ENCODE measurements around the gene PSPH. TPM values are rescaled to one million over a fixed set of nuclear protein-coding genes. Genes with fewer than 3 reads are reported as not detected.

PSPH gene
- total RNA-seq, 1 donor, result 49.9 TPM

- no peak for DNase-seq (ENCODE audit: insufficient read length, low spot score, missing footprints)
- H3K4me3 ChIP-seq (ENCODE audit: insufficient read depth, low read length), result no peak overlapping the region
Observed at GRCh38 chr7:56007167-56007652, 44.0 kb downstream of the PSPH start.

GRCh38 chr7:56003749-56004148, 47.5 kb downstream of the PSPH start:
- Histone ChIP-seq H3K9me3 (ENCODE audit: low read depth, low read length) (no peaks in the 10 kb centered on the region), H3K36me3 (ENCODE audit: insufficient read depth, low read length) (no peaks in the 10 kb centered on the region)
- no peak for TF ChIP-seq CTCF (IDR thresholded peaks at IDR 0.05; ENCODE audit: extremely low read depth, low read depth, low read length)

More at GRCh38 chr7:56007167-56007652, 44.0 kb downstream of the PSPH start:
- H4K20me1 ChIP-seq (ENCODE audit: insufficient read depth, low read length), result no peaks in the 10 kb centered on the region
- H2AFZ ChIP-seq (ENCODE audit: low read length), result no peak overlapping the region
- H3K27me3 ChIP-seq (ENCODE audit: insufficient read depth, low read length), result no peaks in the 10 kb centered on the region
- TF ChIP-seq CTCF (IDR thresholded peaks at IDR 0.05; ENCODE audit: extremely low read depth, low read depth, low read length), result no peak
- no peak overlapping the region for H3K4me2 ChIP-seq (ENCODE audit: insufficient read depth, low read length)
- H3K79me2 ChIP-seq (ENCODE audit: insufficient read depth, low read length), result no peaks in the 10 kb centered on the region
- H3K27ac ChIP-seq (ENCODE audit: low read depth, low read length), result no peak overlapping the region
- peaks cover 5% of the 10 kb centered on the region for H3K4me1 ChIP-seq (ENCODE audit: insufficient read depth, low read length)
- peaks cover 4% of the 10 kb centered on the region for H3K36me3 ChIP-seq (ENCODE audit: insufficient read depth, low read length)
- no peaks in the 10 kb centered on the region for H3K9me3 ChIP-seq (ENCODE audit: low read depth, low read length)

GRCh38 chr7:55996856-55997500, 54.3 kb downstream of the PSPH start:
- H4K20me1 ChIP-seq (ENCODE audit: insufficient read depth, low read length), result no peaks in the 10 kb centered on the region
- no peaks in the 10 kb centered on the region for H3K27me3 ChIP-seq (ENCODE audit: insufficient read depth, low read length)
- DNase-seq (ENCODE audit: insufficient read length, low spot score, missing footprints), result no peak
- no peak overlapping the region for H3K4me2 ChIP-seq (ENCODE audit: insufficient read depth, low read length)
- H3K4me3 ChIP-seq (ENCODE audit: insufficient read depth, low read length), result no peak overlapping the region
- peaks cover 12% of the 10 kb centered on the region for H3K36me3 ChIP-seq (ENCODE audit: insufficient read depth, low read length)
- no peak overlapping the region for H2AFZ ChIP-seq (ENCODE audit: low read length)
- no peaks in the 10 kb centered on the region for H3K79me2 ChIP-seq (ENCODE audit: insufficient read depth, low read length)
- H3K27ac ChIP-seq (ENCODE audit: low read depth, low read length), result no peak overlapping the region
- no peaks in the 10 kb centered on the region for H3K9me3 ChIP-seq (ENCODE audit: low read depth, low read length)
- TF ChIP-seq CTCF (IDR thresholded peaks at IDR 0.05; ENCODE audit: extremely low read depth, low read depth, low read length), result no peak
- H3K4me1 ChIP-seq (ENCODE audit: insufficient read depth, low read length), result no peaks in the 10 kb centered on the region

More at GRCh38 chr7:56003749-56004148, 47.5 kb downstream of the PSPH start:
- Histone ChIP-seq H3K4me2 (ENCODE audit: insufficient read depth, low read length) (no peak overlapping the region), H3K27me3 (ENCODE audit: insufficient read depth, low read length) (no peaks in the 10 kb centered on the region), H4K20me1 (ENCODE audit: insufficient read depth, low read length) (no peaks in the 10 kb centered on the region), H3K27ac (ENCODE audit: low read depth, low read length) (no peak overlapping the region), H3K4me1 (ENCODE audit: insufficient read depth, low read length) (peaks cover 5% of the 10 kb centered on the region), H3K4me3 (ENCODE audit: insufficient read depth, low read length) (no peak overlapping the region), H2AFZ (ENCODE audit: low read length) (no peak overlapping the region), H3K79me2 (ENCODE audit: insufficient read depth, low read length) (no peaks in the 10 kb centered on the region)
- no peak for DNase-seq (ENCODE audit: insufficient read length, low spot score, missing footprints)

- DNase-seq (ENCODE audit: insufficient read length, low spot score, missing footprints), result no peak
- Histone ChIP-seq H3K36me3 (ENCODE audit: insufficient read depth, low read length) (peaks cover 14% of the 10 kb centered on the region), H3K27me3 (ENCODE audit: insufficient read depth, low read length) (no peaks in the 10 kb centered on the region), H3K4me1 (ENCODE audit: insufficient read depth, low read length) (no peaks in the 10 kb centered on the region), H2AFZ (ENCODE audit: low read length) (no peak overlapping the region), H4K20me1 (ENCODE audit: insufficient read depth, low read length) (no peaks in the 10 kb centered on the region), H3K4me3 (ENCODE audit: insufficient read depth, low read length) (no peak overlapping the region), H3K4me2 (ENCODE audit: insufficient read depth, low read length) (no peak overlapping the region), H3K79me2 (ENCODE audit: insufficient read depth, low read length) (no peaks in the 10 kb centered on the region), H3K27ac (ENCODE audit: low read depth, low read length) (no peak overlapping the region), H3K9me3 (ENCODE audit: low read depth, low read length) (no peaks in the 10 kb centered on the region)
- no peak for TF ChIP-seq CTCF (IDR thresholded peaks at IDR 0.05; ENCODE audit: extremely low read depth, low read depth, low read length)
Observed at GRCh38 chr7:55992346-55992745, 58.9 kb downstream of the PSPH start.
